ENCODE results near the gene CYS1. TPM values are rescaled to one million over a fixed set of nuclear protein-coding genes. Genes with fewer than 3 reads are reported as not detected.

Gene CYS1
- total and polyA plus RNA-seq, 2 of the 13 experiments (the other 11 are each of a cell fraction or from before 2014, with no cell fraction given): 0.04 TPM; not detected in 1

DNA sequence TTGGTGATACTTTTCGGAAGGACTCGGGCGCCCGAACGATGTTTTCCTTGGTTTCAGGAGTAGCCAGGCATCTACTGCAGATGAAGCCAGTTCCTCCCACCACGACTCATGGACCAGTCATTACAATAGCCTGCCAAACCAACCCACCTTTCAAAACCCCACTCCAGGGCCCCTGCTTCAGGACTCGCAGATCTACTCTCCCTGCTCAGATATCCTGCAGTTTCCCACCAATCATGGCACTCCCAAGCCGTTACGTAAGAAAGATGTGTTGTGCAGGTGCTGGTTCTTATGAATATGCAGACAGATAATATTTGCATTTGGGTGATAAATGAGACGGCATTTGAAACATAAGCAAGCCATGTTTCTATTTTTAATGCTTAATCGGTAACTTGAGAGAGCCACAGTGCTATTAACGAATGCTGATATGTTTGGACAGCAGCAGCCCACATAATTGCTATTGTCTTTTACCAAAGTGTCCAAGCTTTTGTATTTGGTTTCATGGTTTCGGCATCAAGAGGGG, 3.5 kb upstream of the CYS1 start:
- intact Hi-C loops (cut with micrococcal nuclease; ENCODE audit: unreplicated experiment): no loop called here
- Histone ChIP-seq H3K79me2 (ENCODE audit: insufficient read depth, low read length) (no peaks in the 10 kb centered on the region), H3K36me3 (replicated peaks in 1 of 2; ENCODE audit: control insufficient read depth in 1 of 2, insufficient read depth in 2 of 2, low read length in 2 of 2) (no peaks in the 10 kb centered on the region), H3K4me3 (replicated peaks in 1 of 3; ENCODE audit: insufficient read depth in 1 of 3, low read depth in 2 of 3, low read length in 3 of 3) (no peak overlapping the region), H3K4me2 (ENCODE audit: low read depth, low read length) (no peak overlapping the region), H3K27ac (ENCODE audit: extremely low read length, insufficient read depth, low read length) (no peak overlapping the region), H3K4me1 (ENCODE audit: insufficient read depth, low read length) (peaks cover 33% of the 10 kb centered on the region), H3K9me3 (ENCODE audit: low read length) (no peaks in the 10 kb centered on the region), H3K27me3 (ENCODE audit: control insufficient read depth in 1 of 2, insufficient read depth in 2 of 2, low read length in 2 of 2) (peaks cover 9 to 53% of the 10 kb centered on the region in 2 experiments), H2AFZ (ENCODE audit: low read length) (no peak overlapping the region), H3K9ac (ENCODE audit: insufficient read depth, low read depth, low read length) (no peak overlapping the region), H4K20me1 (ENCODE audit: insufficient read depth, low read length) (no peaks in the 10 kb centered on the region)
- BruUV-seq (replicated peaks): no TSS peak
- CTCF ChIA-PET (ENCODE audit: low intra/inter-chr PET ratio, low total read pairs): no interaction called here
- POLR2A ChIA-PET: no interaction called here
- TF ChIP-seq, protein P1, sequence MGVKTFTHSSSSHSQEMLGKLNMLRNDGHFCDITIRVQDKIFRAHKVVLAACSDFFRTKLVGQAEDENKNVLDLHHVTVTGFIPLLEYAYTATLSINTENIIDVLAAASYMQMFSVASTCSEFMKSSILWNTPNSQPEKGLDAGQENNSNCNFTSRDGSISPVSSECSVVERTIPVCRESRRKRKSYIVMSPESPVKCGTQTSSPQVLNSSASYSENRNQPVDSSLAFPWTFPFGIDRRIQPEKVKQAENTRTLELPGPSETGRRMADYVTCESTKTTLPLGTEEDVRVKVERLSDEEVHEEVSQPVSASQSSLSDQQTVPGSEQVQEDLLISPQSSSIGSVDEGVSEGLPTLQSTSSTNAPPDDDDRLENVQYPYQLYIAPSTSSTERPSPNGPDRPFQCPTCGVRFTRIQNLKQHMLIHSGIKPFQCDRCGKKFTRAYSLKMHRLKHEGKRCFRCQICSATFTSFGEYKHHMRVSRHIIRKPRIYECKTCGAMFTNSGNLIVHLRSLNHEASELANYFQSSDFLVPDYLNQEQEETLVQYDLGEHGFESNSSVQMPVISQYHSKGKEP (CRISPR knock-in tag; IDR thresholded peaks at IDR 0.05): no peak
- WGBS (ENCODE audit: low lambda C conversion rate): 56% methylated on average over 13 of the region's 13 CpGs
- FAIRE-seq (no peak), ATAC-seq (no peak), DNase-seq (ENCODE audit: low spot score) (no peak)
- in situ Hi-C loops (cut with HindIII; ENCODE audit: extremely low pct_ligation_motif_present, low pct_unique_long_range_greater_than_20kb): no loop called here

DNA sequence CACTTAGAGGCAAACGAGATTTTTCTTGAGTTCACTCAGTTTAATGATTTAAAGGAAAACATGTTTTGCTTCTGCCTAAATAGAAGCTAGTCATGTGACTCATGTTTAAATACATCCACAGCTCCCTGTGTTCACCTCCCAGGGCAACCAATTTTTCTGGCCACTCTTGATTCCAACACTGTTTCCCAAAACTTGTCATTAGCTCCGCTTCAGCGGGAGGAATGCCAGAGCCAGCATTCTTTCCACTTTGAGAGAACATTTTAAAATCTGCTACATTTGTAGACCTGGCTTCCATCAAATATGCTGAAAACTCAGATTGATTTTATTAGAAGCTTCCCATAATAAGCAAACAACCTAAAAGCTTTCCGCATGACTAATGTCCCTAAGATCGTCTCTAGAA, 2.8 kb upstream of the CYS1 start:
- H3K36me3 ChIP-seq (replicated peaks in 1 of 2; ENCODE audit: control insufficient read depth in 1 of 2, insufficient read depth in 2 of 2, low read length in 2 of 2): no peaks in the 10 kb centered on the region
- DNase-seq (ENCODE audit: low spot score) (no peak), ATAC-seq (no peak), FAIRE-seq (no peak)
- WGBS (ENCODE audit: low lambda C conversion rate): 64% methylated on average over 5 of the region's 5 CpGs
- H3K4me2 ChIP-seq (ENCODE audit: low read depth, low read length): no peak overlapping the region
- no peak overlapping the region for H3K9ac ChIP-seq (ENCODE audit: insufficient read depth, low read depth, low read length)
- CTCF ChIA-PET (ENCODE audit: low intra/inter-chr PET ratio, low total read pairs): no interaction called here
- in situ Hi-C loops (cut with HindIII; ENCODE audit: extremely low pct_ligation_motif_present, low pct_unique_long_range_greater_than_20kb): no loop called here
- peaks cover 9 to 60% of the 10 kb centered on the region in 2 experiments for H3K27me3 ChIP-seq (ENCODE audit: control insufficient read depth in 1 of 2, insufficient read depth in 2 of 2, low read length in 2 of 2)
- intact Hi-C loops (cut with micrococcal nuclease; ENCODE audit: unreplicated experiment): no loop called here
- no TSS peak for BruUV-seq (replicated peaks)
- no peak overlapping the region for H3K27ac ChIP-seq (ENCODE audit: extremely low read length, insufficient read depth, low read length)
- H3K79me2 ChIP-seq (ENCODE audit: insufficient read depth, low read length): no peaks in the 10 kb centered on the region
- H3K4me1 ChIP-seq (ENCODE audit: insufficient read depth, low read length): peaks cover 35% of the 10 kb centered on the region
- POLR2A ChIA-PET: no interaction called here
- no peak overlapping the region for H3K4me3 ChIP-seq (replicated peaks in 1 of 3; ENCODE audit: insufficient read depth in 1 of 3, low read depth in 2 of 3, low read length in 3 of 3)
- TF ChIP-seq HOXA3 (CRISPR knock-in tag; IDR thresholded peaks at IDR 0.05): no peak
- no peaks in the 10 kb centered on the region for H3K9me3 ChIP-seq (ENCODE audit: low read length)
- H4K20me1 ChIP-seq (ENCODE audit: insufficient read depth, low read length): no peaks in the 10 kb centered on the region
- H2AFZ ChIP-seq (ENCODE audit: low read length): no peak overlapping the region

All from HepG2 (cell line).